GM21723 (cell line): Measurements from ENCODE around the gene TMPRSS12.
"Not testable (repeated sequence)": the region's sequence is repeated elsewhere in the genome, so short reads cannot be mapped to it uniquely, and the experiment has no call there.

Source experiments
- ATAC-seq: cut with Tn5 transposase; IDR thresholded peaks from one replicate; pipeline ENCODE4 v1.9.1; 2021; ENCODE audit warnings: mild to moderate bottlenecking, moderate library complexity; ENCODE audit not compliant: unreplicated experiment

The TMPRSS12 gene

GRCh38 chr12:50842637-50843493, at the start of gene TMPRSS12:
TMPRSS12 (plus strand) TSS chr12:50842926; CDS start chr12:50842965, 39 bp downstream.
- no peak for ATAC-seq

GRCh38 chr12:50799908-50800307, 42.8 kb upstream of the TMPRSS12 start:
- ATAC-seq: no peak

- ATAC-seq: no peak
These were observed 39.4 kb upstream of the TMPRSS12 start for GRCh38 chr12:50803230-50803875.

- no peak for ATAC-seq
These were observed 36.5 kb upstream of the TMPRSS12 start for GRCh38 chr12:50806176-50806575.

- ATAC-seq: not testable (repeated sequence)
These were observed 33.6 kb upstream of the TMPRSS12 start for GRCh38 chr12:50809131-50809530.

DNA sequence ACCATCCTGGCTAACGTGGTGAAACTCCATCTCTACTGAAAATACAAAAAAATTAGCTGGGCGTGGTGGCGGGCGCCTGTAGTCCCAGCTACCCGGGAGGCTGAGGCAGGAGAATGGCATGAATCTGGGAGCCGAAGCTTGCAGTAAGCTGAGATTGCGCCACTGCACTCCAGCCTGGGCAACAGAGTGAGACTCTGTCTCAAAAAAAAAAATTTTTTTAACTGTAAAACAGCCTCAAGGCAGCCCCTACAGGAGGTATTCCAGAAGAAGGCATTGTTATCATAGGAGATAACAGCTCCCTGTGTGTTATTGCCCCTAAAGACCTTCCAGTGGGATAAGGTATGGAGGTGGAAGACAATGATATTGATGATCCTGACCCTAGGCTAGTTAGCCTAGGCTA, 27.8 kb upstream of the TMPRSS12 start:
- ATAC-seq: not testable (repeated sequence)

- ATAC-seq: no peak
These were observed 22.5 kb upstream of the TMPRSS12 start for GRCh38 chr12:50820177-50820576.

GRCh38 chr12:50822082-50822481, 20.6 kb upstream of the TMPRSS12 start:
- ATAC-seq: no peak

DNA sequence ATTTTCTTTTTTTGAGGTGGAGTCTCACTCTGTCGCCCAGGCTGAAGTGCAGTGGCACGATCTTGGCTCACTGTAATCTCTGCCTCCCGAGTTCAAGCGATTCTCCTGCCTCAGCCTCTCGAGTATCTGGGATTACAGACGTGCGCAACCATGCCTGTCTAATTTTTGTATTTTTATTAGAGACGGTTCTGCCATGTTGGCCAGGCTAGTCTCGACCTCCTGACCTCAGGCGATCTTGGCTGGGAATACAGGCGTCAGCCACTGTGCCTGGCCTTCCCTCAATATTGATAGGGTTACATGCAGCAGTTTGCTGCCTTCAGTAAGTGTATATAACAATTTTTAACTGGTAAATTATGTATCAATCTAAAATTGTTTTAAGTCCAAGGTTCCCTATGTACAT, 19.0 kb upstream of the TMPRSS12 start:
- ATAC-seq: not testable (repeated sequence)

DNA sequence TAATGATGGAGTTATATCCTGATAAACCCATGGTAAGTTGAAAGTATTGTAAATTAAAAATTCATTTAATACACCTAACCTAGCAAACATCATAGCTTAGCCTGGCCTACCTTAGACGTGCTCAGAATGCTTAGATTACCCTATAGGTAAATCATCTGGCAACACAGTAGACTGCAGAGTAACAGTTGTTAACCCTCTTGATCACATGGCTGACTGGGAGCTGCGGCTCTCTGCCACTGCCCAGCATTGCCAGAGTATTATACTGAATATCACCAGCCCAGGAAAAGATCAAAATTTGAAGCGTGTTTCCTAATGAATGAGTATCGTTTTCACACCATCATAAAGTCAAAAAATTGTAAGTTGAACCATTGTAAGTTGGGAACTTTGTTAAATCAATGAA, 17.8 kb upstream of the TMPRSS12 start:
- ATAC-seq: no peak

GRCh38 chr12:50825372-50825838, 17.3 kb upstream of the TMPRSS12 start:
- ATAC-seq: no peak

DNA sequence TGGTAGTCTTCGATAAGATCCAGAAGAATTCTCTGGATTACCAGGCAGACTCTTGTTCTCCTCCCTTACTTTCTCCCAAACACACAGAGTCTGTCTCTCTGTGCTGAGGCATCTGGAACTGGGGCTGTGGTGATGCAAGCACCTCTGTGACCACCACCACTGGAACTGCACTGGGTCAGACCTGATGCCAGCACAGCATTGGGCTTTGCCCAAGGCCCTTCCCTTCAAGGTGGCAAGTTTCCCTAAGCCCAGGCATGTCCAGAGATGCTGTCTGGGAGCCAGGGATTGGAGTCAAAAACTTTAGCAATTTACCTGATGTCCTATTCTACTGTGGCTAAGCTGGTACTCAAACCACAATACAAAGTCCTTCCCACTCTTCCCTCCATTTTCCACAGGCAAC, 14.6 kb upstream of the TMPRSS12 start:
- no peak for ATAC-seq

DNA sequence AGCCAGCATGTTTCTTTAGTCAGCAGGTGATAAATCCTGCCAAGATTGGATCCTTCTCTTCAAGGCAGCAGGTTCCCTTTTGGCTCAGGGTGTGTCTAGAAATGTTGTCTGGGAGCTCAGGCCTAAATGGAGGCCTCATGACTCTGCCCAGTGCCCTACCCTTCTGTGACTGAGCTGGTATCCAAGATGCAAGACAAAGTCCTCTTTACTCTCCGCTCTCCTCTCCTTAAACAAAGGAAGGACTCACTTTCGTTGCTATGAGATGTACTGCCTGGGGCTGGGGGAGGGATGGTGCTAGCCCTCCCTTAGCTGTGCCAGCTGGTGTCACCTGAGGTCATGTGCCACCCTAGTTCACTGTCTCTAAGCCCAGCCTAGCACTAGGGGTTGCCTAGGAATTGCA, 13.8 kb upstream of the TMPRSS12 start:
- ATAC-seq: no peak

- not testable (repeated sequence) for ATAC-seq
These were observed 8.9 kb upstream of the TMPRSS12 start for GRCh38 chr12:50833801-50834200.

DNA sequence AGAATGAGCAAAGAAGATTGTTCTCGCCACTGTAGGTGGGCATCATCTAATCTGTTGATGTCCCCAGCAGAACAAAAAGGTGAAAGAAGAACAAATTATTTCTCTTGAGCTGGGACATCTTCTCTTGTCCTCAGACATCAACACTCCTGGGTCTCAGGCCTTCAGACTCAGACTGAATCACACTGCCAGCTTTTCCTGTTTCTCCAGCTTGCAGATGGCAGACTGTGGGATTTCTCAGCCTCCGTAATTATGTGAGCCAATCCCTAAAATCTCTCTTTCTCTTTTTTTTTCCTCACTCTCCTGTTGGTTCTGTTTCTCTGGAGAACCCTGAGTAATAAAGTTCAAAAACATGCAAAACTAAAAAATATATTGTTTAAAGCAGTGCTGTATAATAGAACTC, 3.7 kb upstream of the TMPRSS12 start:
- no peak for ATAC-seq

DNA sequence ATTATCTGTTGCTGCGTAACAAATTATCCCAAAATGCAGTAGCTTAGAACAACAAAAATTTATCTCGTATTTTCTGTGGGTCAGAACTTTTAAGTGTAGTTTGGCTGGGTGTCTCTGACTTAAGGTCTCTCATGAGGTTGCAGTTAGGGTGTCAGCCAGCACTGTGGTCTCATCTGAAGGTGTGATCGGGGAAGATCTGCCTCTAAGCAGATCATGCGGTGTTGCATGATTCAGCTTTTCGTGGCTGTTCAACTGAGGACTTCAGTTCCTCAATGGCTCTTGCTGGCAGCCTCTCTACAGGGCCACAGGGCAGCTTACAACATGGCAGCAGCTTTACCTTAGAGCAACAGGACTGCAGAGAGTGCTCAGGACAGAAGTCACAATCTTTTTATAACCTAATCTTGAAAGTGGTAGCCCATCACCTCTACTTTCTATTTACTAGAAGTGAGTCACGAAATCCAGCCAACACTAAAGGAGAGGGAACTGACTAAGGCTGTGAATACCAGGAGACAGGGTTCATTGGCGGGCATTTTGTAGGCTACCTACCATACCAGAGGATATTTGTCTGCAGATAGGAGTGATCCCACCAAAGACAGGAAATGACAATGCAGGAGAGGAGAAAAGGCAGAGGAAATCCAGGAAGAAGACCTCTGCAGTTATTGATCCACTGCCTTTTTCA, 1.8 kb upstream of the TMPRSS12 start:
- no peak for ATAC-seq

DNA sequence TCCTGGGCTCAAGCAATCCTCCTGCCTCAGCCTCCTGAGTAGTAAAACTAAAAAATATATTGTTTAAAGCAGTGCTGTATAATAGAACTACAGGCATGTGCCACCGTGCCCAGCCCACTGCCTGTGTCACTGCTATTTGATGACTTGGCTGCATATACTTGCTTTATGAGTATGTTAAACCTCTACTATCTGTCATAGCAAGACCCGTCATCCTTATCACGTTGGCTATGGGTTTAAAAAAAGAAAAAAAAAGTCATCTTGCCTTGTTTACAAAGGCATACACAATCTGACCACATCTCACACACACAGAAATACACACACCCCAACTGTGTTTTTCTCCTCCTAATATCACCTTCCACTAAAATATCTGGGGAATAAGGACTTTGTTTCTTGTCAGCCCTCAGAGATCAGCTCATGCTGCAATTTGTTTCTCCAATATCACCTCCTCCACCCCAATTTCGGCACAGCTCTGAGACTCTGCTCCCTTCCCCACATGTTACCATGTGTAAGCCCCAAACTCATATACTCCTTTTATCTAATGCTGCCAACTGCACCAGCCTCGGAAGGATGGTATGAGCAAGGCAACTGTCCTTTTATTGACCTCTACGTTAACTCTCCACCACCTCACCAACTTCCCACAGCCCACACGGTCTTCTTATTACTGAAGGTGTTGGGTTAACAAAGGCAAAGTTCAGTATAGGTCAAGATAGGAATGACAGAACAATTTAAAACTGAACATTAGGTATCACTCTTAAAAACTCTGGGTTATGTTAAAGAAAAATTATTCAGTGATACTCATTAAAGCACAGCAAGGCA, 802 bp upstream of the TMPRSS12 start:
- ATAC-seq: no peak

DNA sequence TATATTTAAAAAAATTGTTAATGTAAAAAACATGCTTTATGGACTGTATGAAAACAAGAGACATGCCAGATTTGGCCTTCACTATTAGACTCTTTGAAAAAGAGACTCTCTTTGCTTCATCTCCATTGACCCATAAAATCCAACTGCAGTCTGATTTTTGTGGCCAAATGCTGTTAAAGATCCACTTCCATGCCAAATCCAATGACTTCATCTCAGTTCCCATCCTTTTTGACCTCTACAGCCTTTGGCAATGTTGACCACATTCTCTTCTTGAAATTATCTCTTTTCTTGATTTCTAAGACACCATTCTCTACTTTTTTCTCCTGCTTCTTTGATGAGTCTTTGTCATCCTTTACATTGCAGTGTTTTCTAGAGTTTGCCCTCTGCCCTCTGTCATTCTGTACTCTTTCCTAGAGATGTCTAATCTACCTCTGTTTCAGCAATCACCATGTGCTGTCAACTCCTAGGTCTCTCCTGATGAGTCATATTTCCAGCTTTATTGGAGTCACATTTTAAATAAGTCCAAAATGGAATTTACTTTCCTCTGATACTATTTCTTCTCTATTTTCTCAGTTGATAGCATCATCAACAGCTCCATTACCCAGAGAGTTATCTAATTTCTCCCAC, 2.4 kb downstream of the TMPRSS12 start:
- ATAC-seq: no peak

DNA sequence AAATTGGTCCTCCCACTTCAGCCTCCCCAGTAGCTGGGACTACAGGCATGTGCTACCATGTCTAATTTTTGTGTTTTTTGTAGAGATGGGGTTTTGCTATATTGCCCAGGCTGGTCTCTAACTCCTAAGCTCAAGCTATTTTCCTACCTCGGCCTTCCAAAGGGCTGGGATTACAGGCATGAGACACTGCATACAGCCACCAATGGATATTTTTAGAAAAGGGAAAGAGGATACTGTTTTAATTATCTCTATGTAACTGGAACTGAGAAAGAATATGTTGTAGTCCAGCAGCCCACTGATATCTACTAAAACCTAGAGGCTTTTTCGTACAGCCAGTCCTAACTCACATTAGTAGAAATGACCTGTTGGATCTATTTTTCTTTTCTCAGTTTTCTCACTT, 6.2 kb downstream of the TMPRSS12 start:
- no peak for ATAC-seq

GRCh38 chr12:50855218-50855617, 12.5 kb downstream of the TMPRSS12 start:
- not testable (repeated sequence) for ATAC-seq
